ENCODE measurements around the gene SH3RF3. TPM values are rescaled to one million over a fixed set of nuclear protein-coding genes. Genes with fewer than 3 reads are reported as not detected.

Gene SH3RF3
- total RNA-seq, 1 donor from 2014 or later: 12.3 TPM

- DNase-seq: no peak
Observed at GRCh38 chr2:109313343-109313742, 184.3 kb downstream of the SH3RF3 start.

GRCh38 chr2:109316091-109316490 lies 187.1 kb downstream of the SH3RF3 start:
- no peak for DNase-seq

GRCh38 chr2:109317471-109318095 lies 188.6 kb downstream of the SH3RF3 start:
- DNase-seq: no peak

DNA sequence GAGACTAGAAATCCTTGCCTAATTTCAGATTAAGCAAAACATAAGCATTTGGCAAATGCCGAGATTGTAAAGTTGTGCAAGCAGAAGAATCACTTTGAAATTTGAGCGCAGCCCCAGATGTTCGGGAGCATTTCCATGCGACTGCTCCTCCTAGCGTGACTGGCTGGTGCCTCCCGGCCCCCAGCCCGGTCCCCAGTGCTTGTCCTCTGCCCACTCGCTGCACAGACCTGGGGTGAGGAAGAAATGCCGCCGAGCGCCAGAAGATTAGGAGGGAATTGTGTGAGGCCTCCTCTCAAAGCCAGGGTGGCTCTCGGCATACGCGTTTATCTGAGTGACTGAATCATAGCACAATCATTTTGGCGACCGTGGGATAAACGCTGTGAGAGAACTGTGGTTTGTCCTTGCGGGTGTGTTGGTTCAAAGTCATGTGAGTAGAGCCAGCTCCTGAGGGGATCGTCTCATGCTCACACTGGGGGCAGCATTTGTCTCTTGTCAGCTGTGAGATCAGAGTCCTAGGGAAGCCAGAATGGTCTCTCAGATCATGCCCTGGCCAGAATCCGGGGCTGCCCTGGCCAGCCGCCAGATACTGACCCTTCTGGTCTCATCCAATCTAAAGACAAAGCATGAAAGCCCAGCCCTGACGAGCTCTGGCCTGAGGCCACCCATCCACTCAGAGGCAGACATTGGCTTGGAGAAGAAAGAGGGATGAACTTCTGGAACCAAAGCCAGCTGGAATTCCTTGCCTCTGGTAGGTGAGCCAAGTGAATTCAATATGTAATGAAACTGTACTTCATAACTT lies 189.3 kb downstream of the SH3RF3 start:
- peak; percentile 26 for DNase-seq

- DNase-seq: no peak
Observed at GRCh38 chr2:109318949-109319342, 189.9 kb downstream of the SH3RF3 start.

DNA sequence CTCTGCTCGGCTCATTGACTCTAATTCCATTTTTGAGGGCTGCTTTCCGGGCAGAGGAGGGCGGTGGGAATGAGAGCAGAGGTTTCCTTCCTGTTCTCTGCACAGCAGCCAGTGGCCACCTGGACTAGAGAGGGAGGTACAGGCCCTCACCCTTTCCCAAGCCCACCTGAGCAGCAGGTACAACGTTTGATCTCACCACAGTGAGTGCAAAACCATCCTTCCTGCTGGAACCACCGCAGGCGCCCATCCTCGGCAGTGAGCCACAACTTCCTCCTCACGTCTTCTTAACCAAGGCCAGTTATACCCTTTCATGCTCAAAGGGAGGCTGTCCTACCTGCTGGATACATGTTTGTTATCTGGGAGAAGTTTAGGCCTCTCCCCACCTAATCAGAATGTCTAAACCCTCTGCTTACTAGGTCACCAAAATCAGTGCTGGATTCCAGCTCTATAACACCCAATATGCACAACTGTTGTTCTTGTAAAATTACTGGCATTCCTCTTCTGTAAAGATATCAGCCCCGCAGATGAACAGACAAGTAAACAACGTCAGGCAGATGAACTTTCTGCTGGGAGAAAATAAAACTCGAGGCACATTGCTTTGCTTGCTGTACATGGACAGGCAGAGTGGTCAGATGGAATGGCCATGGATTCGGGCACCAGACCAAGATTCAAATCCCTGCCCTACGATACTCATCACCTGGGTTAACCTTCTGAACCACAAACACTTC lies 191.4 kb downstream of the SH3RF3 start:
- DNase-seq: no peak

GRCh38 chr2:109321570-109321969 lies 192.6 kb downstream of the SH3RF3 start:
- no peak for DNase-seq

DNA sequence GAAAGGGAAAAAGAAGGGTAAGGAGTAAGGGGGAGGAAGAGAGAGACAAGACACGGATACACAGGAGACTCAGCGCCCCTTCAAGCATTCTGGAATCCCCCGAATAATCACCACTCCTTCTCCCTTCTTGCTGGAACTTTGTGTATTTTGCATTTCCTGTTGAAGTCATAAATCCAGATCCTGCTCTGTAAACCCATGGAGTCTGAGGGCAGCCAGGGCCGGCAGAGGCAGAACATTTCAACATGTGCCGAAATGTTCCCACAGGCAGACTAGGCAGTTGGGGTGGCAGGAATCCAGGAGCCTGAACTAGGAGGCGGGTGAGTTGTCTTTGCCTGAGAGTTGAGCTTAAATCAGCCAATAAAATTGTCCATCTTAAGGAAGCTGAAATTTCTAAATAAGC lies 193.1 kb downstream of the SH3RF3 start:
- DNase-seq: peak; percentile 56

DNA sequence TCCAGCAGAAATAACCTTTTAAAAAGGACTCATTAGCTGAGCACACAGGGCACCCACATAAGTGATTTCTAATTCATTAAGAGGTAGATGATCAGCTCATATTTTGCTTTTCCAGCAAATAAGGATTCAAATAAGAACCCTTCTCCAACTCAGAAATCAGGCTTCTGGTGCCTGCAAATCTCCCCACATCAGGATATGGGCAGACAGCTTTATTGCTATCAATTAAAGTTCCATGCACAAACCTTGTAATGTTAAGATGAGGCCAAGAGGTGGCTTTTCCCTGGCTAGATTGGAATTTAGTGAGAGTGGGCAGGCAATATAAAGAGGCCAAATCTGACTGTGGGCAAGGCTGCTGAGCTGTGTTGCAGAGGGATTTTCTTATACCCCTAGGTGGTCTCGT lies 193.6 kb downstream of the SH3RF3 start:
- DNase-seq: no peak

GRCh38 chr2:109324861-109325260 lies 195.9 kb downstream of the SH3RF3 start:
- DNase-seq: no peak

DNA sequence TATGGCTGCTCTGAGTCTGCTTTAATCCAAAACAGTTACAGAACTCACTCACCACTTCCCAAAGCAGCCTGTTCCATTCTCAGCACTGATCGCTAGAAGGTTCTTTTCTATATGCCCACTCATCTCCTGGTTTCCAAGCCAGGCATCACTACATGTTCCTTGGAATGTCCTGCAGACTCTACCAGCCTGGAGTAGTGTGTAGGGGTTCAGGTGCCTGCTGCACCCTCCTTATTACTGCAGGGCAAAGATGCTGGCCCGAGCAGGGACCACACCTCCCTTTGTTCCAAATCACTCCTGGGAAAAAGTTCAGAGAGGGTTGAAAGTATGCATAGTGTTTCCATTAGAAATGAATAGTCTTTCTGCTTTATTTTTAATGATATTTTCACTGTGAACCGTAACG lies 196.6 kb downstream of the SH3RF3 start:
- DNase-seq: no peak

DNA sequence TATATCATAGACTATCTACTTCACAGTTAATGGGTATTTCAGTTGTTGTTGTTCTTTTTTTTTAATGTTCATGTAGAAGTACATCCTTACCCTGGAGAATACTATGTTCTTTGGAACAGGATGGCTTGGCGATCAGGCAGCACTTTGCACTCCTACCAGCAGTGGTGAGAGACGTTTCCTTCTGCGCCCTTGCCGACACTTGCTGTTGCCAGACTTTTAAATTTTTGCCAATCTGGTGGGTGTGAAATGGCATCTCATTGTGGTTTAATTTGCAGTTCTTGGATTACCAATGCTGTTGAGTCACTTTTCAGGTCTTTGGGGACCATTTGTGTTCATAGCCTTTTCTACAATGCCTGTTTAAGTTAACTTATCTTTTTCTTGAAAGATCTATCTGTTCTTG lies 197.3 kb downstream of the SH3RF3 start:
- DNase-seq: peak; percentile 12

DNA sequence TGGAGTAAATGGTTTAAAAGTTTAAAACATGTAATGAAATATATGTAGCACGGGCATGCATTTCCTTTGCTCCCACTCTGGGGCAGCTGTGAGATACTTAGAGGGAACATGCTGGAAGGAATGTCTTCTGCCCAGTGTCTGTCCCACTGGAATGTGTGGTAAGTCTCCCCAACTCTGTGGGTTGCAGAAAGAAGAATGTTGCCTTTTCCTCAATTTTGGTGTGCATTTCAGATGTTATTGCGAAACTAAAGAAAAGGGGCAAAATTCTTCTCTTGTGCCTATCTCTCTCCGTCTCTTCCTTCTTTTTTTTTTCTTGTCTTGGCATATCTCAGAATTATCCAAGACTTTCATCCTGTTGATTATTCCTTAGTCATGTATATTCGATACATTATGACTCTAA lies 201.1 kb downstream of the SH3RF3 start:
- no peak for DNase-seq

GRCh38 chr2:109331081-109331480 lies 202.1 kb downstream of the SH3RF3 start:
- DNase-seq: no peak

DNA sequence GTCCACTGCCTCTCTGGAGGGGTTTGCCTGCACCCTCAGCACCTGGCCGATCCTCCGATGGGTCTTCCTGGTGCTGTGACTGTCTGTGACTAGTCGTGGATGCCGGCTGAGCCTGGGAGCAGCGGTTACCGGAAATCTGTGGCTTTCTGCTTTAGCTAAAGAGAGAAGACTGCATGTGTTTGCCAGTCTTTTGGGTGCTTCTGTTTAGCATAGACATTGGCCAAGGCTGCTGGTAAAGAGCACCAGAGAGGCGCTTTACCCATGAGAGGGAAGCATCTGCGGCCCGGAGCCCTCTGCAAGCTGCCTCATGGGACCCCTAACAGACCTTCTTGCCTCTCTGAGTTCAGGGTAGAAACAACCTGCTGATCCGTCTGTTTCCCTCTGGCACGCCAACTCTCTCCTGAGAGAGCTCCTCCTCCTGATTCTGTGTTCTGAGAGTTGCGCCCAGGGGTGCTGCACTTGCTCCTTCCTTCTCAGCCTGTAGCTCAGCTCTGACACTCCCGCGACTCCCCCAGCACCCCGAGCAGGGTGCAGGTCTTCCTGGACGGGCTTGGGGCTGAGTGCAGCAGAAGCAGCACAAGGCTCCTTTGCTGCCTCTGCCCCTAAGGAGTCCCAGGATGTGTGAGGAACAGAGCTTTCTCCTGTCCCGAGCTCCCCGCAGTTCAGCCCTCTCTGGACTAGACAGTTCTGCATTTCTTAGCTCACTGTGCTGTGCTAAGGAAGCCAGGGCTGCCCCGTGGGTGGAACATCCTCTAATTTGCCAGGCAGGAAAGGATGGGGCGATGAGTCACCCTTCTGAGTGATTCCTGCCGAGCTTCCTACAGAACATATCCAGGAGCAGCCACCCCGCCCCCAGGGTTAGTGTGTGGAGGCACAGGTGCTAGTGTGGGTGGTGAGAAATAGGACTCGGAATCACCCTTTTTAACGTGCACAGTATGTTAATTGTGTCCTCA lies 203.2 kb downstream of the SH3RF3 start:
- DNase-seq: peak; percentile 84

DNA sequence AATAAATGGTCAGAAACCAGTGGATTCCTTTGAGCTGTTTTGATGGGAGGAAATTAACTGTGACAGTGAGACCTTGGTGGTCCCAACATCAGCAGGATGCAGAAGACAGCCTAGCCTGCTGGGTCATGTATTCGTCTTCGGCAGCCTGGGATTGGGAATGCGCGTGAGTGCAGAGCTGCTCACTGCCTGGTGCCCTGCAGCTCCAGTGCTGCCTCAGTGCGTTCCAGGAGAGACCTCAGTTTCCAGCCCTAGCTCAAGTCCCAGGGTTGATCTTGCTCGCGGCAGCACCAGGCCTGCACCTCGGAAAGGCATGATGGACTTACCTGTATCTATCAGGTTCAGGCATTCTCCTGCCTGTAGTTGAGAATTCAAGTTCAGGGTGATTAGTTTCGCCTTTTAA lies 203.9 kb downstream of the SH3RF3 start:
- DNase-seq: no peak

DNA sequence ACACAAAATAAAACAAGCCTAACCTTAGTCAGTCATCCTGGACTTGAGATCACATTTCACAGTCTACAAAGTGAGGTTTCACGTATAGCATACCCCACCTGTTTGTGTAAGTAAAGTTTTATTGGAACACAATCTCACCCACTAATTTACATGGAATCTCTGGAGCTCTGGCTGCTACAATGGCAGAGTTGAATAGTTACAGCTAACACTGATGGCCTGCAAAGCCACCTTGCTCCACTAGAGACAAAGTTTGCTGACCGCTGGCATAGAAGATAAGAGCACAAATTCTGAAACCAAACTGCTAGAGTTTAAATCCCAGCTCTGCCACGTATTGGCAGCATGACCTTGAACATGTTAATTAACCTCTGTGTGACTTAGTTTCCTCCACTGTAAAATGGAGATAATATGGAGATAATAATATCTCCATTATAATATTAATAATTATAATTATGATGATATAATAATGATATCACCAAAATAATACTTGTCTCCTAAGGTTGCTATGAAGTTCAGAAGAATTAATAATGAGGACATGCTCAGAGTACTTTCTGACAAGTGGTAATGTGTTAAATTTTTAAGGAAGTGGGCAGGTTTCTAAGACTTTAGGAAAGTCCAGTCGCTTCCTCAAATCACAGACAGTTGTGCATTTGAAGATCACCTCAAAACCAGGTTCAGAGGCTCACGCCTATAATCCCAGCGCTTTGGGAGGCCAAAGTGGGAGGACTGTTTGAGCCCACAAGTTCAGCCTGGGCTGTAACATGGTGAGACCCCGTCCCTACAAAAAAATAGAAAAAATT lies 204.6 kb downstream of the SH3RF3 start:
- DNase-seq: no peak

DNA sequence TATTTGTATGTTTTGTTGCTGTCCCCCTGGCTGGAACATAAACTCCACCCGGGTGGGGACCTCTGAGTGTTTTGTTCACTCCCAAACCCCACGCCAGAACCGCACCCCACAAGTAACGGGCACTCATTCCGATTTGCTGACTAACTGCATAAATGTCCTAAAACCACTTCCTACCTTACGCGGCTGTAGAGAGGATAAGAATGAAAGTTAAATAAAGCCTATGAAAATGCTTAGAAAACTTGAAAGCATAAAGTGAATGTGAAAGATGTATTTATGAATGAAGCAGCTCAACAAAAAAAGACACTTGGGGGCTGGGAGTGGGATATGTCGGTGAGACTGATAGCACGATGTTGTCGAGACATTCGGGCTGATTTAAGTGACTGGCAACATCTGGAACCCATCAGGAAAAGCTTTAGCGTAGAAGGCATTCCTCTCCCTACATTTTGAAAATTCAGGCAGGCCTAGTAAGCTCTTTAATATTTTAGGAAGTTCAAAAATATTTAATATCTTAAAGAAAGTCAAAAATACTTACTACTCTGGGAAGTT lies 206.7 kb downstream of the SH3RF3 start:
- DNase-seq: no peak

DNA sequence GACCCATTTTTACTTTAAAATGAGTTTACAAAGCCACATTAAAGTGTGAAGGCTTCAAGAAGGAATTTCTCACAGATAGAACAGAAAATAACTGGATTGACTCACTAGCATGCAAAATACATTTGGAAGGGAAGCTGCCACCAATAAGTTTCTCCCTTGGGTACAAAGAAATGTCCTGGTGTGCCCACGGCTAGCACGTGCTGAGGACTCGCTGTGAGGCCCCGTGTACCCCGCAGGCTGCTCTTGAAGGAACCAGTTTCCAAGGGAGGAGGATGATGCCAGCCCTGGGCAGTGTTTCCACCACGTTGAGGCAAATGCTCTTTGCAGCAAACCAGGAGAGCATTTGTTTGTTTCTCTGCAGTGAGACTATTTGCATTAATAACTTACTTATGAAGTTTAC lies 207.3 kb downstream of the SH3RF3 start:
- no peak for DNase-seq

DNA sequence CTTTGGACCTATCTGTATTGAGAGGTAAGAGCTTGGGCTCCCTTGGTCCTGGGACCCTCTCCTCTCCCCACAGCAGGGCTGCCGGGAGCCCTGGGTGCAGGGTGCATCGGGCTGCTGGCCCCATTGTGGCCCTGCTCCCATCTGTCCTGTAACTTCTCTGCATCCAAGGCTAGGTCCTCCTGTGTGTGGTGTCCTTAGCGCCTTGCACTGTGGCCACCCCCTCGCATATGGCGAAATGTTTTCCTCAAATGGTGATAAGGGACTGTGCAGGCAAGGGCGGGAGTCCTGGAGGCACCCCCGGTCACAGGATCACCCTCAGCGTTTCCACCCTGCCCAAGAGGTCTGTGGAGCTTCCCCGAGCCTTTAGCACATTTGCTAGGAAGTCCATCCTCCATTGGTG lies 208.2 kb downstream of the SH3RF3 start:
- DNase-seq: no peak

- no peak for DNase-seq
Observed at GRCh38 chr2:109339519-109339966, 210.5 kb downstream of the SH3RF3 start.

All from occipital lobe (tissue), 2 donors.